ENCODE results near the gene MRC1. TPM values are rescaled to one million over a fixed set of nuclear protein-coding genes. Genes with fewer than 3 reads are reported as not detected.

The MRC1 gene
- total RNA-seq, 4 donors from 2014 or later: 14.9 to 51.8 (median 28.0) TPM

DNA sequence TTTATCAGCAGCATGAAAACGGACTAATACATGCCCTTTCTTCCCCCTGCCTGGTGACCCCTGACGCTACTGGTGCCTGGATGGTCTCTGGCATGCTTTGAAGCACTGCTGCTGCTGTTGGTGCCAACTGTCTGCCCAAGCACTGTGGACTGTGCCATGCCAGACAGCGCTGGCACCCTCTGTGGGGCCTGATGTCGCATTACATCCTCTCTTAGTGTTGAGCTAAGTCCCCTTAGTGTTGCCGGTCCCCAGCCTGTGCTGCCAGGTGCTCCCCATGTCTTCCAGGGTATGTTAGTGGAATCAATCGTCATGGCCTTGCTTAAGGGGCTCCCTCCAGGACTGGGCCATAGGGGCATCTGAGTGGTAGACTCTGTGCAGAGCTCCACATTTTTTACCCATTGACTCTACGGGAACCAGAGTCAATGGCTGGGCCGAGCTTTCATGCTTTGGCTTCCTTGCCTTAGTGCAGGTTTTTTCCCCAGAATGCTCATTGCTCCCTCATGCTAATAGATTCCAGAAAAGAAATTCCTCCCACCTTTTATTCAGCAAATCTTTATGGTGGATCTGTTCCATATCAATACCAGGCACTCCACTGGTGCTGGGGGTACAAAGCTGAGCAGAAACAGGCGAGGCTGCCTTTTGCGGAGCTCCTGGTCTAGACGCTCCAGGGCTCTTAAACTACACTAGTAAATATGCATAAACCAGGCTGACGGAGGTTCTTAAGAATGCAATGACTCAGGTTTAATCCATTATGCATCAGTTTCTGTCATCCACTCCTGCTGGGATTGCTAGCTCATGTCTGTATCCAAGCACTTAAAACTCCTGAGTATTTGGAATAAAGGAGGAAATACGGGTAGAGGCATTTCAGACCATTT is 21.8 kb upstream of the MRC1 start:
- TF ChIP-seq, protein P1, sequence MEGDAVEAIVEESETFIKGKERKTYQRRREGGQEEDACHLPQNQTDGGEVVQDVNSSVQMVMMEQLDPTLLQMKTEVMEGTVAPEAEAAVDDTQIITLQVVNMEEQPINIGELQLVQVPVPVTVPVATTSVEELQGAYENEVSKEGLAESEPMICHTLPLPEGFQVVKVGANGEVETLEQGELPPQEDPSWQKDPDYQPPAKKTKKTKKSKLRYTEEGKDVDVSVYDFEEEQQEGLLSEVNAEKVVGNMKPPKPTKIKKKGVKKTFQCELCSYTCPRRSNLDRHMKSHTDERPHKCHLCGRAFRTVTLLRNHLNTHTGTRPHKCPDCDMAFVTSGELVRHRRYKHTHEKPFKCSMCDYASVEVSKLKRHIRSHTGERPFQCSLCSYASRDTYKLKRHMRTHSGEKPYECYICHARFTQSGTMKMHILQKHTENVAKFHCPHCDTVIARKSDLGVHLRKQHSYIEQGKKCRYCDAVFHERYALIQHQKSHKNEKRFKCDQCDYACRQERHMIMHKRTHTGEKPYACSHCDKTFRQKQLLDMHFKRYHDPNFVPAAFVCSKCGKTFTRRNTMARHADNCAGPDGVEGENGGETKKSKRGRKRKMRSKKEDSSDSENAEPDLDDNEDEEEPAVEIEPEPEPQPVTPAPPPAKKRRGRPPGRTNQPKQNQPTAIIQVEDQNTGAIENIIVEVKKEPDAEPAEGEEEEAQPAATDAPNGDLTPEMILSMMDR (IDR thresholded peaks at IDR 0.05): no peak
- TF ChIP-seq POLR2A (IDR thresholded peaks at IDR 0.05): no peak
- Histone ChIP-seq H3K9me3 (no peaks in the 10 kb centered on the region), H3K36me3 (no peaks in the 10 kb centered on the region), H3K4me3 (no peak overlapping the region), H3K27ac (no peak overlapping the region), H3K4me1 (no peaks in the 10 kb centered on the region), H3K27me3 (no peaks in the 10 kb centered on the region)
- DNase-seq: no peak
- intact Hi-C loops (cut with DNase I; ENCODE audit: low total_unique reads): no loop called here

DNA sequence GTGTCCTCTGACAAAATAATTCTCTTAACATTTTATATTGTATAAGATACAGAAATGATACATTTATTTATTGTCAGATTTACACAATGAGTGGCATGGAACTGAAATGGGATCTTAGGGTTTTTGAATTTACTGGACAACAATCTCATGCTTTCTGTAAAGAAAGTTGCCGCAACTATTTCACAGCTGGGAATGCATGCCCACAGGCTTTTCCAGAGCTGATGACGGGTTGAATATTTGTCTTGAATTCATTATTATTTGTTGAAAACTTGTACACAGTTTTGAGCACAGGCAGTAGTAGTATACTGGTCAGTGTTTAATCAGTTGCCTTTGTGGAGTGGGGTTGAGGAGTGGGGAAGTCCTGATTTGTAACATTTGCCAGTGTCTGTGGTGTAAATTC is 20.5 kb upstream of the MRC1 start:
- no peak overlapping the region for H3K4me3 ChIP-seq
- TF ChIP-seq, protein P1 (IDR thresholded peaks at IDR 0.05): no peak
- no peak for TF ChIP-seq POLR2A (IDR thresholded peaks at IDR 0.05)
- no peak overlapping the region for H3K27ac ChIP-seq

DNA sequence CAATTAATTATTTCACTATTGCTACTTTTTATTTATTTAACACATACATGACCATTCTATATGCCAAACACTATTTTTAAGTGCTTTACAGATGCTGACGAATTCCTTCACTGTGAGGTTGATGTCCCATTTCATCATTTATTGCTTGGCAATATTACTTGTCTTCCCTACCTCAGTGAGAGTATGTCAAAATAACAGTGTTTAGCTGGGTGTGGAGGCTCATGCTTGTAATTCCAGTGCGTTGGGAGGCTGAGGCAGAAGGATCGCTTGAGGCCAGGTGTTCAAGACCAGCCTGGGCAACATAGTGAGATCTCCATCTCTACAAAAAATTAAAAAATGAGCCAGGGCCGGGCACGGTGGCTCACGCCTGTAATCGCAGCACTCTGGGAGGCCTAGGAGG is 19.8 kb upstream of the MRC1 start:
- intact Hi-C loops (cut with DNase I; ENCODE audit: low total_unique reads): no loop called here
- no peaks in the 10 kb centered on the region for H3K9me3 ChIP-seq
- no peaks in the 10 kb centered on the region for H3K36me3 ChIP-seq
- no peaks in the 10 kb centered on the region for H3K4me1 ChIP-seq
- no peak overlapping the region for H3K4me3 ChIP-seq
- no peak for TF ChIP-seq POLR2A (IDR thresholded peaks at IDR 0.05)
- TF ChIP-seq, protein P1 (IDR thresholded peaks at IDR 0.05): no peak
- DNase-seq: no peak
- H3K27me3 ChIP-seq: no peaks in the 10 kb centered on the region
- H3K27ac ChIP-seq: no peak overlapping the region

More for the DNA sequence above, 20.5 kb upstream of the MRC1 start:
- DNase-seq: no peak
- Histone ChIP-seq H3K9me3 (no peaks in the 10 kb centered on the region), H3K27me3 (no peaks in the 10 kb centered on the region), H3K36me3 (no peaks in the 10 kb centered on the region), H3K4me1 (no peaks in the 10 kb centered on the region)
- intact Hi-C loops (cut with DNase I; ENCODE audit: low total_unique reads): no loop called here

DNA sequence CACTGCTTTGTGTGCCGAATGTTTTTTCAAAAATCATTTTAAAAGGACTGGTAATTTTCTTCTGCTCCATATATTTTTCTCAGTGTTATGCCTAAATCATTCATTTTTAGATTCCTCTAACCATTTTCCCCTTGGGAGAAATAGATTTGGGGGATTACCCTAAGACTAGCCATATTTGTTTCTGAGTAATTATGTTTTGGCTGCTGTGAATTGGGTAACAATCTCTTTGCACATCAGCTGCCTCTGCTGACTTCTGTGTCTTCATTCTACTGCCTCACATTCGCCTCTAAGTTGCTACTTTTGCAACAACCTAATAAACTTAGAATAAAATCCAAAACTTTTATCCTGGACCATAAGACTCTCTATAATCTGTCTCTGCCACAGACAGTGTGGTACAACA is 18.5 kb upstream of the MRC1 start:
- no peak for TF ChIP-seq POLR2A (IDR thresholded peaks at IDR 0.05)
- TF ChIP-seq, protein P1 (IDR thresholded peaks at IDR 0.05): no peak
- DNase-seq: no peak
- Histone ChIP-seq H3K4me1 (no peaks in the 10 kb centered on the region), H3K27me3 (no peaks in the 10 kb centered on the region), H3K9me3 (no peaks in the 10 kb centered on the region), H3K27ac (no peak overlapping the region), H3K4me3 (no peak overlapping the region), H3K36me3 (no peaks in the 10 kb centered on the region)
- intact Hi-C loops (cut with DNase I; ENCODE audit: low total_unique reads): no loop called here

DNA sequence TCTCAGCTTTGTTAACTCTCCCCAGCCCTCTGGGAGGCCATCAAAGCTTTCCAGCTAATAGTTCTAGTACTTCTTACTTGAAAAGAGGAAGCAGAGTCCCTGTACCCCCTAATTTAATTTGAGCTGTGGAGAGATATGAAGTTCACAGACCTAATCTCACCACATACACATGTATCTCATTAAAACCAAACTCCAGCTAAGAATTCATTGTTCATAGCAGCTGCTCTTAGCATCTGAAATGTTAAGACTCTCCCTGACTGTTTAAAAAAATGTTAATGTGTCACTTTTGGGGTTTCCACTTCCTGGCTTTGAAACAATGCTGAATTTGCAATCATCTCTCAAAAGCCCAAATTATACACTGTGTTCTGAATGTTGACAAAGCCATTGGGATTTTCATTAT is 16.2 kb upstream of the MRC1 start:
- Histone ChIP-seq H3K27me3 (no peaks in the 10 kb centered on the region), H3K4me1 (no peaks in the 10 kb centered on the region), H3K4me3 (no peak overlapping the region), H3K27ac (no peak overlapping the region), H3K9me3 (no peaks in the 10 kb centered on the region), H3K36me3 (no peaks in the 10 kb centered on the region)
- no peak for DNase-seq
- TF ChIP-seq, protein P1 (IDR thresholded peaks at IDR 0.05): no peak
- no peak for TF ChIP-seq POLR2A (IDR thresholded peaks at IDR 0.05)
- intact Hi-C loops (cut with DNase I; ENCODE audit: low total_unique reads): no loop called here

Measured in uterus (tissue), 4 donors.